NCI-H748 treated with DMSO at 0.1 percent for 48 hours (cell line): ENCODE data around the gene NGFR.

Experiments used
- DNase-seq: peaks from one replicate; lab custom pipeline; 2025; lab: John Stamatoyannopoulos, UW

Gene NGFR

GRCh38 chr17:49469831-49470810 lies 25.0 kb upstream of the NGFR start:
- DNase-seq: no peak

GRCh38 chr17:49471089-49471683 lies 23.9 kb upstream of the NGFR start:
- DNase-seq: no peak

GRCh38 chr17:49471769-49472168 lies 23.3 kb upstream of the NGFR start:
- DNase-seq: no peak

DNA sequence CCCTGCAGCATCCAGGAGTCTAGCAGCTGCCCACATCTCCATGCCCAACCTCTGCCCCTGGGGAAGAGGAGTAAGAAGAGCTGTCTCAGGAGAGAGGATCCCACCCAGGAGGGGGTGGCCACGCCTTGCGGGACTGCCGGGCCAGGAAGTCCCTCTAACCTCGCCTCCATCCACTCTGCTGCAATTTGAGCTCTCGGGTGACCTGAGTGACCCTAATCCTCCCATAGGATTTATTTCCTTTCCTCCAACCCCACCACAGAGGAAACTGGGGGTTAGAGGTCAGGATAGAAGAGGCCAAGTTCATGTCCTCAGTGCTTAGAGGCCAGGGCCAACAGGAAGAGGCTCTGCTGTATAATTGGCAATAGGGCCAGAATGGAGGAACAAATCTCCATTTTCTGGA lies 22.6 kb upstream of the NGFR start:
- no peak for DNase-seq

- DNase-seq: no peak
These were observed 21.0 kb upstream of the NGFR start for GRCh38 chr17:49473900-49474751.

GRCh38 chr17:49477709-49478108 lies 17.4 kb upstream of the NGFR start:
- no peak for DNase-seq

DNA sequence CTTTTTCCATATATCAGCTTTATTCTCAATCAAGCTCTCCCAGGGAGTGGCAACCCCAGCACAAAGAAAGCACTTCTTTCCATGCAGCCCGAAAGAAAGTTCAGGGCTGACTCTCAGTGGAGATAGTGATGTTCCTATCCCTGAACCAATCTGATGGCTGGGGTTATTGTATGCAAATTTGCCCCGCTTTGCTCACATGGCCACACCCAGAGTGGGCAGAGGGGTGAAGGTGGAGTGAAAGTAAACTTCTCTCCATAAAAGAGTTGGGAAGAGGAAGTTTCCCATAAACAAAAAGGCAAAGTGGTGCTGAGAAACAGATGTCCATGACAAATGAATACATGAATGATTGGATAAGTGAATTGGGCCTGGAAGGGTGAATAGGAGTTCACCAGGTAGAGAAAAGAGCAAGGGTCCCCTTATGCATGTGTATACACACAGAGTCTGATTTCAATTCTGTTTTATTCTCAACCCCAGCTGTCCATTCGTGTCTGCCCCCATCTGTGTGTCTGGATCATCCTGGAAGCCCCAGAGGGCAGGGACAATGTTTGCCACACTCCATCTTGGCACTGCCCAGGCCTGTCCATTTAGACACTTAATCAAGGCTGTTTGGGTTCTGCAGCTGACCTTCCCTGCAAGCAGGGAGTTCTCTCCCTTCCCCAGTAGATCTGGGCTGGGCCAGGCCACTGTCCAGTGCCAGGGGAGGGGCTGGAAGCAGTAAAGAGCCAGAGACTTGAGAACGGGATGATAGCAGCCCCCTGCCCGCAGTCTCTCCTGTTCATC lies 14.1 kb upstream of the NGFR start:
- no peak for DNase-seq

GRCh38 chr17:49482144-49482817 lies 12.8 kb upstream of the NGFR start:
- no peak for DNase-seq

- DNase-seq: no peak
These were observed 11.2 kb upstream of the NGFR start for GRCh38 chr17:49483599-49484509.

DNA sequence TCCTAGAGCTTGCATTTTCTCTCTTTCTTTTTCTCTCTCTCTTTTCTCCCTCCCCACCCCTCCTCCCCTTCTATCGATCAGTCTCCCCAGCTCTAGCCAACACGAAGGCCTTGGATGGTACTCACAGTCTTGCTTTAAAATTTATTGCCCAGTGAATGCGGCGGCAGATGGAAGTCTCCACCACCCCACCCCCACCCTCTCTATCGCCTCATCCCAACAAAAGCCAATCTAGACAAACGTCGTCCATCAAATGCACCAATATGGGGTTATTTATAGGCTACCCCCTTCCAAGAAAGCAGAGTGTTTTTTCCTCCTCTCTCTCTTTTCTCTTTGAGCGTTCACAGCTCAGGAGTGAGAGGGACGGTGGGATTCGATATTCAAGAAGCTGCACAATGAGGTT lies 10.5 kb upstream of the NGFR start:
- no peak for DNase-seq

DNA sequence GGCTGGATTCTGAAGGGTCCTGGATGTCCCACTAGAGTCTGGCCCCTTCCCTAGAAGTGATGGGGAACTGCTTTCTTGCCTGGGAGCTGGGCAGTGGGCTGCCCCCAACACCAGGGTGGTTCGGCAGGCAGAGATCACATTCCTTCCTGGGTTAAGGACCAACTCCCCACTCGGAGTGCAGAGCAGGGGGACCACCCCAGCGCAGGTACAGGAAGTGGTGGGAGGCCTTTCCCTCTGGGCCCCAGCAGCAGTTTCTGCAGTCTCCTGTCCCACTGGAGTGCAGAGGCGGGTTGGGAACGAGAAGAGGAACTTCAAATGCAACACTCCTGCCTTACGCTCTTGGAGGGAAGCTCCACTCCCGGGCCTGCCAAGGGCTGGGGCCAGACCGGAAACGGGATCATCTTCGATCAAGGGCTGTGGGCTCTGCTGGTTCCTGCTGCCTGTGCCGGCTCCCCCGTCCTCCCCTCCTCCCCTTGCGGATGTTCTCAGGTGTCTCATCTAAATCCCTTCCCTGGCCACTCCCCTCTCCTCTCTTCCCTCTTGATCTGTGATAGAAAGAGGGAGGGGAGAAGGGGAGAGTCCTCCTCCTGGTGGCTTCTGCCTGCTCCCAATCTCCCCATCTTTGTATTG lies 9.0 kb upstream of the NGFR start:
- no peak for DNase-seq

GRCh38 chr17:49487183-49487582 lies 7.9 kb upstream of the NGFR start:
- DNase-seq: no peak

GRCh38 chr17:49488612-49489011 lies 6.5 kb upstream of the NGFR start:
- DNase-seq: no peak

GRCh38 chr17:49489348-49489747 lies 5.7 kb upstream of the NGFR start:
- no peak for DNase-seq

DNA sequence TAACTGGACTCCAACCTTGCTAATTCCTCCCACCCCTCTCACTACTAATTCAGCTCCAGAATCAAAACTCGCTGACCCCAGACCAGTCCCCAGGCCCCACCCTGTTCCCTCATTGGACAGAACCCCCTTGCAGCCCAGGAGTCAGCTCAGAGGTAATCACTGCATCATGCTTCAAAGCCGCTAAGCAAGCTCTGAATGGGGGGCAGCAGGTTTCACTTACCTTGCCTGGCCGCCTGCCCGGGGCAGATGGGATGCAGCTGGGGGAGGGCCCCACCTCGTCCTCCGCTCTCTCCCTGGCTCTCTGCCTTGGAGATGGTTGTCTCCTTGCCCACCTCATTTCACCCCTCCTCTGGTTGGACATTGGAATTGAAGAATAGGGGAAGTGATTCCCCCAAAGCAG lies 4.8 kb upstream of the NGFR start:
- DNase-seq: no peak

- DNase-seq: no peak
These were observed 3.8 kb upstream of the NGFR start for GRCh38 chr17:49491192-49491769.

DNA sequence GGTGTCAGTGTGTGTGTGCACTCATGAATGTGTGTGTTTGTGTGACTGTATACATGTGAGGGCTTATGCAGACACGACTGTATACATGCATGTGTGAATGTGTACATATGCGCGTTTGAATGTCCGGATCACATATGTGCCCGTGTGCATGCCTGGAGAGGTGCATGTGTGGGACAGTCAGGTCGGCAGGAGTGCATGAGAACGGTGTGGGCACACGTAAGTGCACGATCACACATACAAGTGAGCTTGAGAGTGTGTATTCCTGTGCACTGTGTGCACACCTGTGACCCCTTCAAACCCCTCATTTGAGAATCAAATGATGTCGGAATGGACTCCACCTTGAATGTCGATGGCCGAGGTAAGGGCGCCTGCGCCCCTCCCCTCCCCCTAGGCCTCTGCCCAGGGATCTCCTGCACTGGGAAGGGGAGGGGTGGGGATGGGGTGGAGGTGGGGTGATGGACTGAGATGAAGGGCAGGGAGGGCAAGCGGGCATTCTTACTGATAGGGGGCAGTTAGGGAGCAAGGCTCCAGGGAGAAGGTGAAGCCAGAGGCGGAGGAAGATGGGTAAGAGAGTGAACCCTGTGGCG lies 601 bp upstream of the NGFR start:
- DNase-seq: no peak

DNA sequence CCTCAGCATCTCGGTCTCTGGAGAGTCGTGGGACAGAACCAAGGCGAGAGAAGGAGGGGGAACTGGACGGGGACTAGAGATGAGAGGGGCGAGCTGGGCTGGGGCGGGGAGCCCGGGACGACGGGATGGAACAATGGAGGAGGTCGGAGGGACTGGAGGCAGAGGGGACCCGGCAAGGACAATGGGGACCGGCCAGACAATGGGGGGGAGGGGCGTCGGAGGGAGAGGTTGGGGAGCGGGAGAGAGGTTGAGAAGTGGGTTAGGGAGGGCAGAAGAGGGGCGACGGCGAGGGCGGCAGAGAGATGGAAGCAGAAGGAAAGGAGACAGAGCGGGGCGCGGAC lies 719 bp downstream of the NGFR start:
- no peak for DNase-seq
